HEK293 (cell line): ENCODE measurements around the gene EVI5L.

Source experiments
- CTCF ChIA-PET: fragments of 350-600 bp; formaldehyde crosslinking; extraction: SDS; loops from one replicate; lab custom pipeline; 2021; ENCODE audit warnings: antibody characterized with exemption; lab: Yijun Ruan, JAX
- POLR2A ChIA-PET: fragments of 300-600 bp; formaldehyde crosslinking; extraction: SDS; loops from one replicate; lab custom pipeline; 2020; ENCODE audit warnings: antibody characterized with exemption, inconsistent platforms; lab: Yijun Ruan, JAX
- H3K27ac ChIP-seq: fragments of 200-500 bp; sonication (Bioruptor generic); 2 replicates; pipeline ENCODE4 v1.5.1; 2014; ENCODE audit warnings: low read depth, low read length, control low read depth, inconsistent platforms; ENCODE audit errors: extremely low read depth
- H3K36me3 ChIP-seq, 2 experiments: fragments of 200-500 bp in 1 of 2; sonication (Bioruptor generic) in 1 of 2; 1 replicate in 1 of 2; 2 replicates in 1 of 2; pipeline ENCODE4 v1.5.1; 2014 to 2017; ENCODE audit warnings: inconsistent platforms in 2 of 2, low read length in 2 of 2; ENCODE audit not compliant: control insufficient read depth in 2 of 2, insufficient read depth in 1 of 2
- H3K4me1 ChIP-seq: fragments of 200-500 bp; sonication (Bioruptor generic); 2 replicates; pipeline ENCODE4 v1.5.1; 2014; ENCODE audit warnings: mild to moderate bottlenecking, low read length, inconsistent platforms; ENCODE audit not compliant: control insufficient read depth, insufficient read depth
- H3K4me3 ChIP-seq: 2 replicates; pipeline ENCODE4 v1.5.1; 2011; ENCODE audit warnings: low read depth, mild to moderate bottlenecking, control low read depth, low read length, moderate library complexity
- H3K9me3 ChIP-seq: fragments of 200-500 bp; sonication (Bioruptor generic); 2 replicates; pipeline ENCODE4 v1.5.1; 2014; ENCODE audit warnings: low read depth, low read length, inconsistent platforms; ENCODE audit not compliant: control insufficient read depth, insufficient read depth
- MYNN ChIP-seq: fragments of 450-650 bp; formaldehyde crosslinking; IDR thresholded peaks from 2 replicates; pipeline ENCODE4 v1.5.1; 2016; ENCODE audit warnings: missing biosample characterization, missing genetic modification characterization, borderline replicate concordance
- SP2 ChIP-seq: fragments of 450-650 bp; formaldehyde crosslinking; IDR thresholded peaks from 2 replicates; pipeline ENCODE4 v1.5.1; 2016; ENCODE audit warnings: missing biosample characterization, missing genetic modification characterization
- TCF7L2 ChIP-seq: IDR thresholded peaks from 2 replicates; pipeline ENCODE4 v1.6.1; 2011; ENCODE audit warnings: low read depth, mild to moderate bottlenecking, inconsistent platforms, low read length, moderate library complexity, borderline replicate concordance
- ZBTB48 ChIP-seq: fragments of 450-650 bp; formaldehyde crosslinking; IDR thresholded peaks from 2 replicates; pipeline ENCODE4 v1.5.1; 2016; ENCODE audit warnings: missing biosample characterization, missing genetic modification characterization
- ZIC2 ChIP-seq: fragments of 450-650 bp; formaldehyde crosslinking; IDR thresholded peaks from 2 replicates; pipeline ENCODE4 v1.5.1; 2016; ENCODE audit warnings: missing biosample characterization, missing genetic modification characterization
- ZNF121 ChIP-seq: fragments of 450-650 bp; formaldehyde crosslinking; IDR thresholded peaks from 2 replicates; pipeline ENCODE4 v1.5.1; 2016; ENCODE audit warnings: missing biosample characterization, missing genetic modification characterization
- ZNF140 ChIP-seq: fragments of 450-650 bp; formaldehyde crosslinking; IDR thresholded peaks from 2 replicates; pipeline ENCODE4 v1.5.1; 2016; ENCODE audit warnings: missing biosample characterization, missing genetic modification characterization
- ZNF148 ChIP-seq: fragments of 450-650 bp; formaldehyde crosslinking; IDR thresholded peaks from 2 replicates; pipeline ENCODE4 v1.5.0; 2017; ENCODE audit warnings: missing biosample characterization, missing genetic modification characterization, borderline replicate concordance
- ZNF23 ChIP-seq: fragments of 450-650 bp; formaldehyde crosslinking; IDR thresholded peaks from 2 replicates; pipeline ENCODE4 v1.5.1; 2016; ENCODE audit warnings: missing biosample characterization, missing genetic modification characterization, borderline replicate concordance
- ZNF629 ChIP-seq: fragments of 450-650 bp; formaldehyde crosslinking; IDR thresholded peaks from 2 replicates; pipeline ENCODE4 v1.5.1; 2017; ENCODE audit warnings: missing biosample characterization, missing genetic modification characterization
- ZNF639 ChIP-seq: fragments of 450-650 bp; formaldehyde crosslinking; IDR thresholded peaks from 2 replicates; pipeline ENCODE4 v1.5.1; 2016; ENCODE audit warnings: missing biosample characterization, missing genetic modification characterization
- ZNF677 ChIP-seq: fragments of 450-650 bp; IDR thresholded peaks from 2 replicates; pipeline ENCODE4 v1.5.0; 2018; ENCODE audit warnings: missing biosample characterization, mild to moderate bottlenecking, missing genetic modification characterization, moderate library complexity
- ZNF768 ChIP-seq: fragments of 450-650 bp; formaldehyde crosslinking; IDR thresholded peaks from 2 replicates; pipeline ENCODE4 v1.5.1; 2018; ENCODE audit warnings: missing biosample characterization, mild to moderate bottlenecking, missing genetic modification characterization
- ZNF785 ChIP-seq: fragments of 450-650 bp; formaldehyde crosslinking; IDR thresholded peaks from 2 replicates; pipeline ENCODE4 v1.5.1; 2016; ENCODE audit warnings: missing biosample characterization, missing genetic modification characterization
- ZNF843 ChIP-seq: fragments of 450-650 bp; formaldehyde crosslinking; IDR thresholded peaks from 2 replicates; pipeline ENCODE4 v1.5.1; 2016; ENCODE audit warnings: missing biosample characterization, missing genetic modification characterization
- TF ChIP-seq, protein P1 (sequence below): fragments of 450-650 bp; formaldehyde crosslinking; IDR thresholded peaks from 2 replicates; pipeline ENCODE4 v1.5.1; 2016; ENCODE audit warnings: missing biosample characterization, missing genetic modification characterization
- TF ChIP-seq, protein P2 (sequence below): fragments of 450-650 bp; formaldehyde crosslinking; IDR thresholded peaks from 2 replicates; pipeline ENCODE4 v1.5.1; 2017; ENCODE audit warnings: missing biosample characterization, mild to moderate bottlenecking, missing genetic modification characterization, moderate library complexity
- TF ChIP-seq, protein P3 (sequence below): IDR thresholded peaks from 2 replicates; pipeline ENCODE4 v1.6.1; 2011; ENCODE audit warnings: mild to moderate bottlenecking, low read depth, low read length, borderline replicate concordance

The EVI5L gene

GRCh38 chr19:7833225-7834099 is 3.4 kb downstream of the EVI5L start (continued):
- TF ChIP-seq ZNF768 (no peak), ZNF140 (tag by site-specific recombination) (no peak), ZNF23 (tag by site-specific recombination) (no peak), MYNN (tag by site-specific recombination) (no peak), ZIC2 (tag by site-specific recombination) (peak; percentile 28; the same call in 1 of the 2 replicates), ZBTB48 (tag by site-specific recombination) (0 out of 2 replicates have a peak, but pooled peaks have one; percentile 31), ZNF629 (tag by site-specific recombination) (0 out of 2 replicates have a peak, but pooled peaks have one; percentile 18), ZNF148 (tag by site-specific recombination) (no peak), ZNF677 (tag by site-specific recombination) (no peak), ZNF639 (tag by site-specific recombination) (no peak), TCF7L2 (no peak), ZNF843 (tag by site-specific recombination) (no peak), ZNF785 (tag by site-specific recombination) (no peak), SP2 (tag by site-specific recombination) (peak; percentile 43)
- TF ChIP-seq, protein P1, sequence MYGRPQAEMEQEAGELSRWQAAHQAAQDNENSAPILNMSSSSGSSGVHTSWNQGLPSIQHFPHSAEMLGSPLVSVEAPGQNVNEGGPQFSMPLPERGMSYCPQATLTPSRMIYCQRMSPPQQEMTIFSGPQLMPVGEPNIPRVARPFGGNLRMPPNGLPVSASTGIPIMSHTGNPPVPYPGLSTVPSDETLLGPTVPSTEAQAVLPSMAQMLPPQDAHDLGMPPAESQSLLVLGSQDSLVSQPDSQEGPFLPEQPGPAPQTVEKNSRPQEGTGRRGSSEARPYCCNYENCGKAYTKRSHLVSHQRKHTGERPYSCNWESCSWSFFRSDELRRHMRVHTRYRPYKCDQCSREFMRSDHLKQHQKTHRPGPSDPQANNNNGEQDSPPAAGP (tag by site-specific recombination) = peak; percentile 28; the same call in 1 of the 2 replicates
- TF ChIP-seq, protein P2, sequence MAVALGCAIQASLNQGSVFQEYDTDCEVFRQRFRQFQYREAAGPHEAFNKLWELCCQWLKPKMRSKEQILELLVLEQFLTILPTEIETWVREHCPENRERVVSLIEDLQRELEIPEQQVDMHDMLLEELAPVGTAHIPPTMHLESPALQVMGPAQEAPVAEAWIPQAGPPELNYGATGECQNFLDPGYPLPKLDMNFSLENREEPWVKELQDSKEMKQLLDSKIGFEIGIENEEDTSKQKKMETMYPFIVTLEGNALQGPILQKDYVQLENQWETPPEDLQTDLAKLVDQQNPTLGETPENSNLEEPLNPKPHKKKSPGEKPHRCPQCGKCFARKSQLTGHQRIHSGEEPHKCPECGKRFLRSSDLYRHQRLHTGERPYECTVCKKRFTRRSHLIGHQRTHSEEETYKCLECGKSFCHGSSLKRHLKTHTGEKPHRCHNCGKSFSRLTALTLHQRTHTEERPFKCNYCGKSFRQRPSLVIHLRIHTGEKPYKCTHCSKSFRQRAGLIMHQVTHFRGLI (tag by site-specific recombination) = no peak

DNA sequence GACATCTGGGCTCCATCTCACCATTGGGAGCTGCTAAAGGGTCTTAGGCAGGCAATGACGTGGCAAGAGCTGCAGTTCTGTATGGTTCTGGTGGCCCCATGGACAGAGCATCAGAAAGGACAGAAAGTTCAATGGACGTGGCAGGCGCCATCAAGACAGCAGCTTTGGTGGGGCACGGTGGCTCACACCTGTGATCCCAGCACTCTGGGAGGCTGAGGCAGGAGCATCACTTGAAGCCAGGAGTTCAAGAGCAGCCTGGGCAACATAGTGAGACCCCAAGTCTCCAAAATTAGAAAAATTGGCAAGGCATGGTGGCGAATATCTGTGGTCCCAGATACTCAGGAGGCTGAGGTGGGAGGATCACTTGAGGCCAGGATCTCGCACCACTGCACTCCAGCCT is 9.5 kb downstream of the EVI5L start:
- Histone ChIP-seq H3K4me3 (no peak overlapping the region), H3K9me3 (no peaks in the 10 kb centered on the region), H3K4me1 (no peaks in the 10 kb centered on the region)
- POLR2A ChIA-PET = no interaction called here
- CTCF ChIA-PET = interaction anchor here (0.6 to 1.3 kb wide), 2 partner anchors 9 to 271 kb away, joined by 4 to 6 read pairs; no protein-coding TSS in a partner anchor
- peak; percentile 58 for TF ChIP-seq ZNF121 (tag by site-specific recombination)
- TF ChIP-seq, protein P3, sequence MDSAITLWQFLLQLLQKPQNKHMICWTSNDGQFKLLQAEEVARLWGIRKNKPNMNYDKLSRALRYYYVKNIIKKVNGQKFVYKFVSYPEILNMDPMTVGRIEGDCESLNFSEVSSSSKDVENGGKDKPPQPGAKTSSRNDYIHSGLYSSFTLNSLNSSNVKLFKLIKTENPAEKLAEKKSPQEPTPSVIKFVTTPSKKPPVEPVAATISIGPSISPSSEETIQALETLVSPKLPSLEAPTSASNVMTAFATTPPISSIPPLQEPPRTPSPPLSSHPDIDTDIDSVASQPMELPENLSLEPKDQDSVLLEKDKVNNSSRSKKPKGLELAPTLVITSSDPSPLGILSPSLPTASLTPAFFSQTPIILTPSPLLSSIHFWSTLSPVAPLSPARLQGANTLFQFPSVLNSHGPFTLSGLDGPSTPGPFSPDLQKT = no peak
- TF ChIP-seq, all 188 proteins: peak for 1
- Histone ChIP-seq H3K27ac (no peak overlapping the region), H3K36me3 (no peaks in the 10 kb centered on the region; a peak in 1 of 3 replicates)
